Ammon's horn (tissue), 1 donor: ENCODE data around the gene CHRM4.
A peak's percentile ranks its signal among the peaks of the same experiment; 100 is the strongest.

Source experiments
- DNase-seq: peaks from one replicate; pipeline ENCODE4 v3.0.0-alpha.2; 2016; ENCODE audit warnings: low spot score

CHRM4 gene

DNA sequence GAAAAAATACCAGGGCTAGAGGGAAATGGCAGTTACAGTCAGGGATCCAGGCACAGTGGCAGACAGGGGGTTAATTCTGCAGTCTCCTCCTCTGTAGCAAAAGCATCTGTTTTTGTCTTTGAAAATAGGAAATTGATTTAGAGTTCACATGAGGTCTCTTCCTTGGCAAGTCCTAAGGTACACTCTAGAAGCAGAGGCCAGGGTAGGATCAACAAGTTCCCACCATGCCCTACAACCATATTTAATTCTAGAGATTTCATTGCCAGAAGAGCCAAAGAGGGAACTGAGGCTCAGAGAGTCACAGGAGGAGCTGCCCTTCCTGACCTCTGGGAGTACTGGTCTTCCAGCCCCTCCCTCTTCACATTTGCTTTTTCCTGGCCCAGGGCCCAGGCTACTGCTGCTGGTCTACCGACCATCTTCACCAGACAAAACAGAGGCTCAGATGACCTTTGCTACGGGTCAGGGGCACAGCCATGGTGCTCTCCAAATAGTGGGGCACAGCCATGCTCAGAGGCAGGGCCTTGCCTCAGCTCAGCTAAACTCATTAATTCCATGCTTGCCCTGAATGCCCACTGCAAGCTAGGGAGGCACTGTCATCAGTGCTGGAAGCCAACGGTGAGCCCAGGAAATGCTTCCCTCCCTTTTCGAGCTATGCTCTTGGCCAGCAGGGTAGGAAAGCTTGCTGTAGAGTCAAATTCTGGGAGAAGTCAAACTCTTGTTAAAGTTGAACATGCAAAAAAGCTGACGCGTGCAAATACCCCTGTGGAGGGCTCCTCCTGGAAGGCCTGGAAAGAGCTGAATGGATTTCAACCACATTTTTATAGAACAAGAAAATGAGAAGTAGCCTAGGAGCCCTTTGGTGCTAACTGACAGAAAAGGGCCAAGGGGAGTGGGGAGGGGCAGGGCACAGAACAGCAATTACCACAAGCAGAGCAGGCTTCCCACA lies 11.7 kb upstream of the CHRM4 start:
- DNase-seq = no peak

DNA sequence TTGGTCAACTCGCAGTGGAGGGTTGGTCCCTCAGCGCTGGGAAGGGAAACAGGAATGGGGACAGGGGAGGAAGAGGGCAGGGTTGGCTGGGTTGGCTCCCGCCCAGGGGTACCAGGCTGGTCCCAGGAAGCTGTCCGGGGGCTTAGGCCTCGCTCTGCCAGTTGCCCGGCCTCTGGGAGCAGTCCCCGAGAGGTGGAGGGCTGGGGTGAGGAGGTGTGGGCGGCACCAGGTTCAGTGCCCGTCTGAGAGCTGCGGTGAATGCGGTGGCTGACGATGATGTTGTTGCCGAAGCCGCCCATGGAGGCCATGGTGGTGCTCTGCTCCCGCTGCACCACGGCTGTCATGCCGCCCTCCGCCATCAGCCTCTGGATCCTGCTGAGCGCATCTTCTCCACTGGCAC lies 6.0 kb upstream of the CHRM4 start:
- no peak for DNase-seq

DNA sequence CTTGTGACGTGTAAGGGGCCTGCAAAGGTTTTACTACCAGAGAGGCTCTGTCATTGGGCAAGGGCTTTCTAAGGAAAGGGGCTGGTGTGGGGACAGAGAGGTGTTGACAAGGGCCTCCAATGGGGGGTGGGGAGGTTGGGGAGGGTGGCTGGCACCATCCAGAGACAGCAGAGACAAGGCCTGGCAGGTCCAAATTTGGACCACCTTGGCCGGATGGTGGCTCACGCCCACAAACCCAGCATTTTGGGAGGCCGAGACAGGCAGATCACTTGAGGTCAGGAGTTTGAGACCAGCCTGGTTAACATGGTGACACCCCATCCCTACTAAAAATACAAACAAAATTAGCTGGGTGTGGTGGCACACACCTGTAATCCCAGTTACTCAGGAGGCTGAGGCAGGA lies 2.2 kb upstream of the CHRM4 start:
- DNase-seq = no peak

DNA sequence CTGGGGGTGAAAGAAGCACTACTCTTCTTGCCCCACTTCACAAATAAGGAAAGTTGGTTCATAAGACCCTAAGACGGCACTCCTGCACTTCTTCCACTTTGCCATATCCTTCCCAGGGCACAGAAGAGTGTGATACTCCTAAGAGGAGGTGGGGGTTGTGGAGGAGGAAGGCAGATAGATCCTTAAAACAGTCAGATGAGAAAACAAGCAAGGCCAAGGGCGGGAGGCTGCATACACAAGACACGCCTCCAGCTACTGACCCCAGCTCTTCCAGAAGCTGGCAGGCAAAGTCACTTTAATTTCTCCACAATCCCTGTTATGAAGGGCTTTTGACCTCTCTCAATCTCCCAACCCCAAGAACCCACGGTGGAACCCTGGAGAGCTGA lies 1.6 kb upstream of the CHRM4 start:
- no peak for DNase-seq

DNA sequence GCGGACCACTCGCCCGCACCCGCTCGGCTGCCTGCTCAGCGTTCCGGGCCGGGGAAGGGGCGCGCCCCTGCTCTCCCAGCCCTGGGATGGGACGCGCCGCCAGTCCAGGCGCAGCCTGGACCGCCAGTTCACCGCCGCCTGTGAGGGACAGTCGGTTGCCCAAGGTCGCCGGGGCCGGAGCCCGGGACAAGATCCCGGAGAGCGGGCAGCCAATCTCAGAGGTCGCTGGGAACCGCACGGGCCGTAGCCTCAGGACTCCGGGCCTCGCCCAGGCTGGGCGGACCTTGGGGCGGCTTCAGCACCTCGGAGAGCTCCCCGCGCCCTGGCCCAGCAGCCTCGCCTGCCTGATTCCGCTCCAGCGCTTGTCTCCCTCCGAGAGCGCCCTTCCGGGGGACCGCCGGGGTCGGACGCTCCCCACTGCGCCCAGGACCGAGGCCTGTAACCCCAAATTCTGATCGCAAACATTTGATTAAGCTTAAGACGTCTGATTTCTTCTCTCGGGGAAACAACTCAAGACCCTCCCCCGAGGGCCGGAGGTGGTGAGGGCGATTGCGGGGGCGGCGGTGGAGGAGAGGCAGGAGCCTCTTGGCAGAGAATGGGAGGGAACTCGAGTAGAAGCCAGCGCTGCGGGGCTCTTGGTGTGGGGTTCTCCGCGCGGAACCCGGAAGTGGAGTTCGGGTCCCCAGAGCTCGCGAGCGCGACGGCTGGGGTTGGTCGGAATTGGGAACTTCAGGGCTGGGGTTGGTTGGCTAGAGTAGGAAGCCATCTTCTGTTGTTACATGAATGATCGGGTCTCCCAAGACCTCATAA lies 1.1 kb upstream of the CHRM4 start:
- peak; percentile 77 for DNase-seq

DNA sequence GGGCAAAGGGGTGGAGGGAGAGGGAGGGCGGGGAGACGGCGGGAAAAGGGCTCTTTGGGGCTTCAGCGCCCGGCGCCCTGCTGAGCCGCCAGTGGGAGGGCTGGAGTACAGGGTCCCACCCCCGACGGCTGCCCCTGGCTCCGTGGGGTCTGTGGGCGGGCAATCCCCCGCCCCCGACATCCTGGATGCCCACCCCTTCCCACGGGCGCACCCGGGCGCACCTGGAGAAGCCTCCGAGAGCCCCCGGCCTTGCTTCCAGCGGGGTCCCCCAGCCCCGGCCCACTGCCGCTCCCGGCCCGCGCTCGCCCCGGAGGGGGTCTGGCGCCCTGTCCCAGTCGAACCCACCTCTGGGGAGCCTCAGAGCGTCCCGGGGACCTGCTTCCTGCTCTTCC lies 394 bp downstream of the CHRM4 start:
- DNase-seq = no peak

DNA sequence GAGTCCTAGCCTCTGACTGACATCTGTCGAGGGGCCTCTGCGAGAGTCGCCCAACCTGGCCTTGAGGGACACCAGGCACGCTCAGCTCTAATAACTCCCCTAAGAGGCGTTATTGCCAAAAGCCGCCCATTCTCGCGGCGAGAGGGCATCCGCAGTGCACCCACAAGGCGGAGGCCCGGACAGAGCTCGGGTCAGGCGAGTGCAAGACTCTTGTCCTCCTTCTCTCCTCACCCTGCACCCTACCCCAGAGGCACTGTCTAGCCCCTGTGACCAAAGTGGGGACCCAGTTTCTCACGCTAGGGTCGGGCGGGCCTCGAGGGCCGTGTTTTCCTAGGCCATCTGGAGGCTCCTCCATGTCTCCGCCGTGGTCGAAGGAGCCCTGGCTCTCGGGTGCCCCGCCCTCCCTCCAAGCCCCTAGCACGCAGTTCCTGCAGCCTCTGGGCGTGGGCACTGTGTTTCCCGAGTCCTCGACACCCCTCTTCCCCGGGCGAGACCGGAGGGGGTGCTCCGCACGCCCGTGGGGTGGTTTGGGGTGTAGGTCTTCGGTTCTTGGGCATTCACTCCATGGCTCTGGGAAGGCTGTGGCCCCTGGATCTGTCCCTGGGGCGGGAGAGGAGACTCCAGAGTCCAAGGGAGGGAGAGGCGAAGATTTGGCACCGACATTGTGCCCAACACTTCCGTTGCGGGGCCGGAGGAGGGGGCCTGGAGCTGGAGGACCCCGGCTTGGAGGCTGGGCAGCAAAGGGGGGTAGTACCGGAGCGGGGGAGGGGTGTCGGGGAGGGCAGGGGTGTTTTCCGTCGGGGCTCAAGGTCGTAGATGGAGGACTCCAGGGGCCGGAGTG lies 1.0 kb downstream of the CHRM4 start:
- no peak for DNase-seq

DNA sequence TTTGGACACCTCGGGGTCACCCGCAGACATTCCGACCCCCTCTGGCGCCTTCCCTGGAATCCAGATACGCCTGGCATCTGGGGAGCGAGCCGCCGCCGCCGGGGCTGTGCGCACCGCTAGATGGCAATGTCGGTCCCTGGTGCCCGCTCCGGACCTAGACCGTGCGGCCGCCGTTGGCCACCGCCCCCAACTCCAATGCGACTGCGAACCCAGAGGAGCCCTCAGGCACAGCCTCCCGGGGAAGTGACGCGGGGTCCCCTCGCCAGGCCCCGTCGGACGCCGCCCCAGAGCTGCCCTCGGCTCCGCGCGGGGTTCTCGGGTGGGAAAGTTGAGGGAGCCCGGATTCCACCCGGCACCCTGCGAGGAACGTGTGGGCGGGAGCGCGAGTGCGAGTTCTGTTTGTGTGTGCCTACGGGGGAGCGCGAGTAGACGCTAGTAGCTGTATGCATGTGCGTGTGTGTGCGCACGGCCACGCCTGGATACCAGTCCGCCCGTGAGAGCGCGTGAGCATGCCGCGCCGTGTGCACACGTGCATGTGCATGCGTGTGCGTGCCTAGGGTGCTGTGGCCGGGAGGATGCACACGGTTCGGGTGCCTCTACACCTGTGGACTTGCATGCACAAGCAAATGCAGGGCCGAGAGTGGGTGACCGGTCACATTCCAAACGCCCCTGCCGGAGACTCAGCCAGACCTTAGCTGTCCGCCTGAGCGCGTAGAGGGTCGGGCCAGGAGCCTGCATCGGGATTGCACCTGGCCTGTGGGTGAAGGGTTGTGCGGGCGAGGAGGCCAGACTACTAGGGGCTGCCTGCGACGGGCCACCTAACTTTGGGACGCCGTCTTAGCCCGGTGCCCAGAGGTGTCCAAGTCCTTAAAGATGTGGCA lies 1.9 kb downstream of the CHRM4 start:
- peak; percentile 73 for DNase-seq

DNA sequence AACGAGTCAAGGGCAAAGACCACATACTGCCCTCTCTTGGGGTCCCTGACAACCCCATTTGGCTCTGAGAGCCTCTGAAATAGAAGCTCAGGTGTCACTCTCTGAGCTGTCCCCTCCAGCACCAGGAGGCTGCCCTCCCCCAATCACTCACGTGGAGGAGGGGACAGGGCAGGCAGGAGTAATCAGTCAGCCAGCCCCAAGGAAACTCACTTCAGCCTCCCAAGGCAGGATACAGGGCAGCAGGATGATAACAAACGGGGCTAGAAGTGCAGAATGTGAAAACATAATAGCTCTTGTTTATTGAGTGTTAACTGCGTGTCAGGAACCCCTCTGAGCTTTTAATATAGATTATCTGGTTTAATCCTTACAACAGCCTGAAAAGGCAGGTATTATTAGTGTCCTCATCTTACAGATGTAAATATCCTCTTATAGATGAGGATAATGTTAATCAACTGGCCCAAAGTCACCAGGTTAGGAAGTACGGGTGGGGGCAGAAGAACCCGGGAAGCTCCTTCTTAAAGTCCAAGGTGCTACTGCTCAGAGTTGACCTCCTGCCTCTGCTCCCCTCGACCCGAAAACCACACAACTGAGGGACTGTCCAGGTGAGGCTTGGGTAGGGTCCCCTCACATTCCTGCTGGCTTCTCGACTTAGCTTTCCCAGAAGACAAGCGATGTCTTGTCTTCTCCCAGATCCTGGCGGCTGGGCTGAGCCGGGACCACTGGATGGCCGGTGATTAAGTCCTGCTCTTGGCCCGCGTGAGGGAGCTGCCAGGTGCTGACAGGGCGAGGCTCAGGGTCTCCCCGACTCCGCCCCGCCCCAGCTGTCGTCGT lies 2.7 kb downstream of the CHRM4 start:
- no peak for DNase-seq

DNA sequence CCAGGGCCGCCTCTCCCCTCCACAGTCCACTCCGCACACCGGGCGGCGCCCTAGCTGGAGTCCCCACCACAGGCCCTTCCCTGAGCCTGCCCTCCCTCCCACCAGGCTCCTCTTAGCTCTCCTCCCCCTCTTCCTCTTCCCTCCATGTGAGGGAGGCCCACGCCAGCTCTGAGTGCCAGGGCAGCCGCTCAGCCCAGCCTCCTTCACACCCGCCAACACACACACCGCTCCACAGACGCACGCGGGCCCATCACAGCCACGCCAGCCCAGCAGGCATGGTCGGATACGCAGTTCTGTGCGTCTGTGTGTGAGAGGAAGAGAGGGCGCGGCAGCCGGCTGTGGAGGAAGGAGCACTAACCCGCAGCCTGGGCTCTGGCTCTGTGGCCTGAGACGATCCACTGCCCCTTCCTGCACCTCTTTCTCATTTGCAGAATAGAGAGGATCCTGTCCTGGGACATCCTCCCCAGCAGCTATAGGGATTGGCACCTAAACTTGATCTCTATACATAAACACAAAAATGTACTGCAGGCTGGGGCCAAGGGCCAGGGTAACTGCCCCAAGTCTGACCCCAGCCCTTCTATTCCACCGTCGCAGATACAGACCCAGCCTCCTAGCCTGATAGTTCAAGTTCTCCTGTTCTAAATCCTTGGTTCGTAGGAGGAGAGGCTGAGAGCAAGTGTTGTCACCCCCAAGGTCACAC lies 3.5 kb downstream of the CHRM4 start:
- DNase-seq = no peak

DNA sequence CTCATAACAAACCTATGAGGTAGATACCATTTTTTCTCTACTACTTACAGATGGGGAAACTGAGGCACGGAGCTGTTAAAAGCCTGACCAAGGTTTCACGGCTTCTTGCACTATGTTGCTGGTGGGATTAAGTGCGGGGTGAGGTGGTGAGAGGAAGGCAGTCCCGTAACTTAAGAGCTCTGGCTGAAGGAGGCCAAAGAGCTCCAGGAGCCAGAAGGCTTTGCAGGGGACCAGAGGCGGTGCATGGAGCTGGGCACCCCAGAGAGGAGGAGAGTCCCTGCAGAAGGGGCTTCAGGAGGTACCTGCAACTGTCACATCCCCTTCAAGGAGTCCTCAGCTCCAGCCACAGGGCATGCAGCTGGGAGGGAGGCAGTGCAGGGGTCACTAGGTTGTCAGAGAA lies 4.1 kb downstream of the CHRM4 start:
- no peak for DNase-seq

DNA sequence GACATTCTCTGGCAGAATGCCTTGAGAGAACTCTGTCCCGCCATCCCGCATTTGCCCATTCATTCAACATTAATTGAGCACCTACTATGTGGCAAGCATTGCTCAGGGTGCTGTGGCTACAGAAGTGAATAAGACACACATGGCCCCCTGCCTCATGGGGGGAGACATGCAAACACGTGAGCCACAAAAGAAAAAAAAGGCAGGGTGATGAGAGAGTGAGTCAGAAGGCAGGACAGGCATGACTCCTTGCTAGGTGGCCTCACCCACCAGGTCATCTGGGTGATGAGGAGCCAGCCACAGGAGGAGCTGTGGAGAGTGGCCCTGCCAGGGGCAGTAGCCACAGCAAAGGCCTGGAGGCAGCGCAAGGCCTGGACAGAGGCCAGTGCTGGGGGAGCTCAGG lies 4.9 kb downstream of the CHRM4 start:
- no peak for DNase-seq

DNA sequence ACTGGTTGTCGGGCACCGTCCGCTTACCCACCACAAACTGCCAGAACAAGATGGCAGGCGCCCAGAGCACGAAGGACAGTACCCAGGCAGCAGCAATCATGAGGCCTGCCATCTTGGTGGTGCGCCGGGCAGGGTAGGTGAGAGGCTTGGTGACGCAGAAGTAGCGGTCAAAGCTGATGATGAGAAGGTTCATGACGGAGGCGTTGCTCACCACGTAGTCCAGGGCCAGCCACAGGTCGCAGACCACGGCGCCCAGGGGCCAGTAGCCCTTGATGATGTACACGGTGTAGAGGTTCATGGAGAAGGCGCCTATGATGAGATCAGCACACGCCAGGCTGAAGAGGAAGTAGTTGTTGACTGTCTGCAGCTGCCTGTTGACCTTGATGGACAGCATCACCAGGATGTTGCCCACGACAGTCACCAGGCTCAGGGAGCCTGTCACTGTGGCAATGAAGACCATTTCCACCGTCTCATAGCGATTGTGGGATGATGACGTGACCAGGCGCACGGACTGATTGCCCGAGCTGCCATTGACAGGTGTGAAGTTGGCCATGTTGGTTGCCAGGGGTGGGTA lies 5.5 kb downstream of the CHRM4 start:
- no peak for DNase-seq

DNA sequence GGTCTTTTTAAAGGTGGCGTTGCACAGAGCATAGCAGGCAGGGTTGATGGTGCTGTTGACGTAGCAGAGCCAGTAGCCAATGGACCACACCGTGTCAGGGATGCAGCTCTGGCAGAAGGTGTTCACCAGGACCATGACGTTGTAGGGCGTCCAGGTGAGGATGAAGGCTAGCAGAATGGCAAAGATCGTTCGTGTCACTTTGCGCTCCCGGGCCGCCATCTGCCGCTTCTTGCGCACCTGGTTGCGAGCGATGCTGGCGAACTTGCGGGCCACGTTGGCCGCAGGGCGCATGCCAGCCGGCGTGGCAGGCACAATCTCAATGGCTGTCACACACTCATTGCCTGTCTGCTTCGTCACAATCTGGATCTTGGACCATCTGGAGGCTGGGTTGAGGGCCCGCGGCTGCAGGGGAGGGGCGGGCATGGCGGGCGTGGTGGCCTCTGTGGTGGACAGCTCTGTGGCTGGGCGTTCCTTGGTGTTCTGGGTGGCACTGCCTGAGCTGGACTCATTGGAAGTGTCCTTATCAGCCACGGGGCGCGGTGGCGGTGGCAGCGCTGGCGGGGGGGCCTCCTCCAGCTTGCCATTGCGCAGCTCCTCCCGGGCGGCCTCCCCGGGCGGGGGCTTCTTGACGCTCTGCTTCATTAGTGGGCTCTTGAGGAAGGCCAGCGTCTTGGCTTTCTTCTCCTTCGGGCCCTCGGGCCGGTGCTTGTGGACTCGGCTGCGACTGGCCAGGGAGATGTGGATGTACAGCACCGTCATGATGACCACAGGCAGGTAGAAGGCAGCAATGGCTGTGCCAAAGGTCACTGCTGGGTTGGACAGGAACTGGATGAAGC lies 6.2 kb downstream of the CHRM4 start:
- DNase-seq = no peak

DNA sequence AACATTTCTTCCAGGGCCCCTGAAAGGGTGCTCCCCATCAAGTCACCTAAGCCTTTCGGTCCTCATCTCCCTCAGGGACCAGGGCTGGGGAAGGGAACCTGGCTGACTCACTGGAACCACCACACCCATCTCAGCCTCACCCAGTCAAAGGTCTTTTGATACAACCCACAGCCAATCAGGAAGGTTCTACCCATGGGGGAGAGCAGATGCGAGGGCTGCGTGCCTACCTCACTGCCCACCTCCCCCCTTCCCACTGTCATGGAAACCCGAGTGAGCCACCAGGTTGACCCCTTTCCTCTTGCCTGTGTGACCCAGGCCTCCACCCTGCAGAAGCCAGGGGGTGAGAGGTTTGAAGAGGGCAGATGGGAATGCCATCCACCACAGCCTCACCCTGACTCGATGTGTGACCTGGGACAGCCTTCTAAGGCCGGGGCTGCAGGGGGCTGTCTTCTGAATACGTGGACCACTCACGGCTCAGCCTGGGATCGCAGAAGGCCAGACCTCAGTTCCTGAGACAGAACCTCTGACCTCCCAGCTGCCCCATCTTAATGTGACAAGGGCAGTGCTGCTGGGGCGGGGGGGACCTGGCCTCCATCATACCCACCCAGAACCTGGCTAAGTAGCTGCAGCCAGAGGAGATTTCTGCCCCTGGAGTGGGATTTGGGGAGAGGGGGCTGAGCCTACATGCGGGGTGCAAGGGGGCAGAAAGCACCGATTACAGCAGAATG lies 7.4 kb downstream of the CHRM4 start:
- no peak for DNase-seq

DNA sequence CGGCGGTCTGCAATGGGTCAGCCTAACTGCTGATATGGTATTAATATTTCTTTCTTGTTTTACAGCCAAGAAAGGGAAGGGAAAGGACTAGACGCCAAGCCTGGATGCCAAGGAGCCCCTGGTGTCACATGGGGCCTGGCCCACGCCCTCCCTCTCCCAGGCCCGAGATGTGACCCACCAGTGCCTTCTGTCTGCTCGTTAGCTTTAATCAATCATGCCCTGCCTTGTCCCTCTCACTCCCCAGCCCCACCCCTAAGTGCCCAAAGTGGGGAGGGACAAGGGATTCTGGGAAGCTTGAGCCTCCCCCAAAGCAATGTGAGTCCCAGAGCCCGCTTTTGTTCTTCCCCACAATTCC lies 8.2 kb downstream of the CHRM4 start:
- DNase-seq = no peak

DNA sequence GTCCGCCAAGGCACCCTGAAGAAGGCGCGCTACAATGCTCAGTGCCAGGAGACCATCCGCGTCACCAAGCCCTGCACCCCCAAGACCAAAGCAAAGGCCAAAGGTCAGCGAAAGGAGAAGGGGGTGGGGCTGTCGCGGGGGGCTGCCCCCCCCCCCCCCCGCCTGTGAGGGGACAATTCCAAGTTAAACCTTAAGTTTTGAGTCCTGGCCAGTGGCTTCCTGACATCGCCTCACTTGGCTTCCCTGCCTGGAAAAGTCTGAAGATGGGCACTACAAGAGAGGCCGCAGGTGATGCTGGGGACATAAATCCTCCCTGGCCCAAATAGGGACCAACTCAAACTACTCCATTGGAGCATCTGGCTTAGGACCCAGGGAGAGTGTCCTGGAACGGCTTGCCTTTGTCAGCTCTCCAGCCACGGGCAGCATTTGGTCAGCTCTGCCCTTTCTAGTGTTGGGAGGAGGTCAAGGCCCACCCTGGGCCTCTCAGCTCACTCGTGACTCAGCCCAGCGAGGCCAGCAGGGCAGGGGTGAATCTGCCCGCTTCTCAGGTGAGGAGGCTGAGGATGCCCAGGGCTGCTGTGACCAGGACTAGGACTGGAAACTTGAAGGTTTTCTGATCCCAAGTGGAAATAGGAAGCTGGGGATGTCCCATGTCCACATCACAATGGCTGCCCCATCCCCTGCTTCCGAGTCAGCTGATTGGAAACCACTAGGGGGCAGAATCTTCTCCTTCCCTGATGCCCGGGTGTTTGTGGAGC lies 8.8 kb downstream of the CHRM4 start:
- DNase-seq = no peak
